Measurements from ENCODE around the gene PGBD5.

Gene PGBD5

DNA sequence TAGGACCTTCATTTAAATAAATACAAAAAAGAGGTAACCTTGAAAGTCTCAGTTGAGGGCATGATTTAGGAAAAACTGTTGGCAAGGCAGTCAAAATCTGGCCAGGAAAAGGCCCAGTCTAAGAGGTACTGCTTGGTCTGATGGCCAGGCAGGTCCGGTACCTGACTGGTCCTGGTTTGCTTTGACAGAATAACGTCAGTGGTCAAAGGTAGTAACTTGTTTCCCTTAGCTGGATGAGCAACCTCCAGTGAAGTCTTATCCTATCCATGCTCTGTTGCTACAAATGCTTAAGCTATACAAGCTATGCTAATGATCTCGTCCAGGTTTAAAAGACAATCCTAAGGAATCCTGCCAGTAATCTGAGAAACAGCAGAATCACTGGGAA lies 85.0 kb downstream of the PGBD5 start:
- CTCF ChIA-PET = no interaction called here
- POLR2A ChIA-PET = no interaction called here
- no peak for TF ChIP-seq CTCF (IDR thresholded peaks at IDR 0.05; ENCODE audit: insufficient read depth, low read length, missing control alignments)

DNA sequence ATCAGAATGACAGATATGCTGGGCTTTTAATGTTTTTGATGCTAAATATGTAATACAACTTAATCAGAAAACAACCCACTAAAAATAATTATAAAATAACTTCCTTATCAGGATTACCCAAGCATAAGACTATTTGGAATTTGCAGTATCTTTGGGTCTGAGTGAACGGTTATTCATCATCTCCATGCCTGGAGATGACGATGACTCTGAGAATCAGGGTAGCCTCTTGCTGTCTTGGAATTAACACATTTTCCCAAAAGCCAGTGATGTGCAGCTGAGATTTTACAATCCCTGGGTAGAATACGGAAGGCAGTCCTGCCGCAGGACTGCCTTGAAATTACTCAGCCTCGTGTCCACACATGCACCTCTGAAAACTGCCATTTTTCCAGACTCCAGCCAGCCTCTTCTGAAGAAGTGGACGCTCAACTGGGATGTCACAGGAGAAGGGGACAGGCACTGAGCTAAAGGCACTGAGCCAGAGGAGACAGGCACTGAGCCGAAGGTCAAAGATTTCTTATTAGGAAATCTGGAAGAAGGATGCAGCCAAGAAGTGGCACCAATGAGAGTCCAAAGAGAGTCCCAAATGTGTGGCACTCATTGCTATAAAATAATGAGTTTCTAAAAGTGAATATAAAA lies 85.5 kb downstream of the PGBD5 start:
- TF ChIP-seq CTCF (IDR thresholded peaks at IDR 0.05; ENCODE audit: insufficient read depth, low read length, missing control alignments) = no peak
- no peak overlapping the region for H3K4me3 ChIP-seq (ENCODE audit: low read depth, low read length)
- ChIA-PET POLR2A (no interaction called here), CTCF (no interaction called here)
- no peak for DNase-seq (ENCODE audit: low read depth, low spot score)

More for the DNA sequence above, 85.0 kb downstream of the PGBD5 start:
- no peak overlapping the region for H3K4me3 ChIP-seq (ENCODE audit: low read depth, low read length)
- no peak for DNase-seq (ENCODE audit: low read depth, low spot score)

GRCh38 chr1:230339033-230339432 lies 87.1 kb downstream of the PGBD5 start:
- CTCF ChIA-PET = no interaction called here
- no peak for TF ChIP-seq CTCF (IDR thresholded peaks at IDR 0.05; ENCODE audit: insufficient read depth, low read length, missing control alignments)
- POLR2A ChIA-PET = no interaction called here
- no peak overlapping the region for H3K4me3 ChIP-seq (ENCODE audit: low read depth, low read length)
- no peak for DNase-seq (ENCODE audit: low read depth, low spot score)

DNA sequence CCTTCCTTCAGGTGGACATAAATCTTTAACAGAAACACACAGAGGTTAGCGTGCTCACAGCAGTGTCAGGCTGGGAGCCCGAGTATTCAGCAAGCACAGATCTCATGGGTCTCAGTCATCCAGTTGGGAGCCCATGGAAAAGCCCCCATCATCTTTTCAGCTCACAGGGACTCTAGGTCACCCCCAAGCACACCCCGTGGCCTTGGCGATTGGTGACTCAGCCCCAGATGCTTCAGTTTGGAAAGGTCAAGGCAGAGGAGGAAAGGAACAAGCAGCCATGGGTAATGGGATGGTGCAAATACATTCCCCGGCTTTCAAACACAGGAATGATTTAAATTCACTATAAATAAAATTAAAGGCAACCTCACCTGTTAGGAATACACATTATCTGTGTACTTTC lies 88.9 kb downstream of the PGBD5 start:
- TF ChIP-seq CTCF (IDR thresholded peaks at IDR 0.05; ENCODE audit: insufficient read depth, low read length, missing control alignments) = no peak
- H3K4me3 ChIP-seq (ENCODE audit: low read depth, low read length) = no peak overlapping the region
- no peak for DNase-seq (ENCODE audit: low read depth, low spot score)
- POLR2A ChIA-PET = no interaction called here
- CTCF ChIA-PET = no interaction called here

GRCh38 chr1:230335861-230336522 lies 90.1 kb downstream of the PGBD5 start:
- H3K4me3 ChIP-seq (ENCODE audit: low read depth, low read length) = no peak overlapping the region
- CTCF ChIA-PET = no interaction called here
- POLR2A ChIA-PET = no interaction called here
- TF ChIP-seq CTCF (IDR thresholded peaks at IDR 0.05; ENCODE audit: insufficient read depth, low read length, missing control alignments) = no peak
- DNase-seq (ENCODE audit: low read depth, low spot score) = no peak

- no peak for TF ChIP-seq CTCF (IDR thresholded peaks at IDR 0.05; ENCODE audit: insufficient read depth, low read length, missing control alignments)
- DNase-seq (ENCODE audit: low read depth, low spot score) = no peak
- H3K4me3 ChIP-seq (ENCODE audit: low read depth, low read length) = no peak overlapping the region
- ChIA-PET POLR2A (no interaction called here), CTCF (no interaction called here)
Observed at GRCh38 chr1:230334447-230334837, 91.7 kb downstream of the PGBD5 start.
